ENCODE results near the gene PRPS1.
"Not testable (repeated sequence)": the region's sequence is repeated elsewhere in the genome, so short reads cannot be mapped to it uniquely, and the experiment has no call there.

PRPS1 gene

DNA sequence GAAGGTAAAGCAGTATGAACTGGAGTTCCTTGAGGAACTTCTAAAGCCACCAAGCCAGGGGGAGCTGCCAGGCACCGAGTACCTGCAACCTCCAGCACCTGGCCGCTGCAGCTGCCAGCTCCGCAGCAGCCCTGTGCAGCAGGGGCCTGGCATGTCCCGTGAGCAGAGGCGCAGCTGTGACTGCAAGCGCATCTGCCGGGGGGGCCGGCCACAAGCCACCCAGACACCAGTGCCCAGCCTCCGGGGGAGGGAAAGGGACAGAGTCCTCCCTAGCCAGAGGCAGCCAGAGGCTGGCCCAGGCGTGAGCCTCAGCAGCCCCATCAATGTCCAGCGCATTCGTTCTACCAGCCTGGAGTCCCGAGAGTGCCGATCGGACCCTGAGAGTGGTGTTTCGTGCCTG lies 26.6 kb upstream of the PRPS1 start:
- Histone ChIP-seq H3K4me3 (replicated peaks; ENCODE audit: insufficient read depth, low read length) (no peak overlapping the region), H3K27ac (replicated peaks) (no peak overlapping the region), H3K27me3 (ENCODE audit: insufficient read depth, poor library complexity, severe bottlenecking) (no peaks in the 10 kb centered on the region)
- TF ChIP-seq, protein P1, sequence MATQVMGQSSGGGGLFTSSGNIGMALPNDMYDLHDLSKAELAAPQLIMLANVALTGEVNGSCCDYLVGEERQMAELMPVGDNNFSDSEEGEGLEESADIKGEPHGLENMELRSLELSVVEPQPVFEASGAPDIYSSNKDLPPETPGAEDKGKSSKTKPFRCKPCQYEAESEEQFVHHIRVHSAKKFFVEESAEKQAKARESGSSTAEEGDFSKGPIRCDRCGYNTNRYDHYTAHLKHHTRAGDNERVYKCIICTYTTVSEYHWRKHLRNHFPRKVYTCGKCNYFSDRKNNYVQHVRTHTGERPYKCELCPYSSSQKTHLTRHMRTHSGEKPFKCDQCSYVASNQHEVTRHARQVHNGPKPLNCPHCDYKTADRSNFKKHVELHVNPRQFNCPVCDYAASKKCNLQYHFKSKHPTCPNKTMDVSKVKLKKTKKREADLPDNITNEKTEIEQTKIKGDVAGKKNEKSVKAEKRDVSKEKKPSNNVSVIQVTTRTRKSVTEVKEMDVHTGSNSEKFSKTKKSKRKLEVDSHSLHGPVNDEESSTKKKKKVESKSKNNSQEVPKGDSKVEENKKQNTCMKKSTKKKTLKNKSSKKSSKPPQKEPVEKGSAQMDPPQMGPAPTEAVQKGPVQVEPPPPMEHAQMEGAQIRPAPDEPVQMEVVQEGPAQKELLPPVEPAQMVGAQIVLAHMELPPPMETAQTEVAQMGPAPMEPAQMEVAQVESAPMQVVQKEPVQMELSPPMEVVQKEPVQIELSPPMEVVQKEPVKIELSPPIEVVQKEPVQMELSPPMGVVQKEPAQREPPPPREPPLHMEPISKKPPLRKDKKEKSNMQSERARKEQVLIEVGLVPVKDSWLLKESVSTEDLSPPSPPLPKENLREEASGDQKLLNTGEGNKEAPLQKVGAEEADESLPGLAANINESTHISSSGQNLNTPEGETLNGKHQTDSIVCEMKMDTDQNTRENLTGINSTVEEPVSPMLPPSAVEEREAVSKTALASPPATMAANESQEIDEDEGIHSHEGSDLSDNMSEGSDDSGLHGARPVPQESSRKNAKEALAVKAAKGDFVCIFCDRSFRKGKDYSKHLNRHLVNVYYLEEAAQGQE (IDR thresholded peaks at IDR 0.05; ENCODE audit: insufficient replicate concordance, low read depth): no peak
- no peak for TF ChIP-seq SPI1 (IDR thresholded peaks at IDR 0.05; ENCODE audit: borderline replicate concordance, low read depth)
- TF ChIP-seq, protein P2, sequence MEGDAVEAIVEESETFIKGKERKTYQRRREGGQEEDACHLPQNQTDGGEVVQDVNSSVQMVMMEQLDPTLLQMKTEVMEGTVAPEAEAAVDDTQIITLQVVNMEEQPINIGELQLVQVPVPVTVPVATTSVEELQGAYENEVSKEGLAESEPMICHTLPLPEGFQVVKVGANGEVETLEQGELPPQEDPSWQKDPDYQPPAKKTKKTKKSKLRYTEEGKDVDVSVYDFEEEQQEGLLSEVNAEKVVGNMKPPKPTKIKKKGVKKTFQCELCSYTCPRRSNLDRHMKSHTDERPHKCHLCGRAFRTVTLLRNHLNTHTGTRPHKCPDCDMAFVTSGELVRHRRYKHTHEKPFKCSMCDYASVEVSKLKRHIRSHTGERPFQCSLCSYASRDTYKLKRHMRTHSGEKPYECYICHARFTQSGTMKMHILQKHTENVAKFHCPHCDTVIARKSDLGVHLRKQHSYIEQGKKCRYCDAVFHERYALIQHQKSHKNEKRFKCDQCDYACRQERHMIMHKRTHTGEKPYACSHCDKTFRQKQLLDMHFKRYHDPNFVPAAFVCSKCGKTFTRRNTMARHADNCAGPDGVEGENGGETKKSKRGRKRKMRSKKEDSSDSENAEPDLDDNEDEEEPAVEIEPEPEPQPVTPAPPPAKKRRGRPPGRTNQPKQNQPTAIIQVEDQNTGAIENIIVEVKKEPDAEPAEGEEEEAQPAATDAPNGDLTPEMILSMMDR (IDR thresholded peaks at IDR 0.05; ENCODE audit: insufficient read depth, low read length): no peak
- no peak for TF ChIP-seq POLR2AphosphoS5 (IDR thresholded peaks at IDR 0.05; ENCODE audit: low read depth)
- TF ChIP-seq GABPA (IDR thresholded peaks at IDR 0.05; ENCODE audit: low read depth): no peak
- no peak for DNase-seq (ENCODE audit: low read depth in 1 of 2, low spot score in 1 of 2)

DNA sequence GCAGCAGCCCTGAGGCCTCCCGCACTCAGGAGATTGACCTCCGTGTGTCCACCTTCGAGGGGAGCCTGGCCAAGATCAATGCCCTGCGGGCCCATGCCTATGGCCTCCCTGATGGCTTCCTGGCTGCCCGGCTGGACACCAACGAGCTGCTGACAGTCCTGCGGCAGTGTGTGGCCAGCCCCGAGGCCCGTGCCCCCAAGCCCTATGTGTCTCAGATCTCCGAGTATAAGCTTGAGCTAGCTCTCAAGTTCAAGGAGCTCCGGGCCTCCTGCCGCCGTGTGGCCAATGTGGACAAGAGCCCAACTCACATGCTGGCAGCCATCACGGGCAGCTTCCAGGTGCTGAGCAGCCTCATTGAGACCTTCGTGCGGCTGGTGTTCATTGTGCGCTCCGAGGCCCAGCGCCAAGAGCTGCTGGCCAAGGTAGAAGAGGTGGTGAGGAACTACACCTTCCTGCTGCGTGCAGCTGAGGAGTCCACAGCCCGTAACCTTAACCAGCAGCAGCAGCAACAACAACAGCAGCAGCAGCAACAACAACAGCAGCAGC lies 25.5 kb upstream of the PRPS1 start:
- Histone ChIP-seq H3K27ac (replicated peaks) (no peak overlapping the region), H3K4me3 (replicated peaks; ENCODE audit: insufficient read depth, low read length) (no peak overlapping the region), H3K27me3 (ENCODE audit: insufficient read depth, poor library complexity, severe bottlenecking) (no peaks in the 10 kb centered on the region)
- TF ChIP-seq, protein P2 (IDR thresholded peaks at IDR 0.05; ENCODE audit: insufficient read depth, low read length): no peak
- TF ChIP-seq SPI1 (IDR thresholded peaks at IDR 0.05; ENCODE audit: borderline replicate concordance, low read depth): no peak
- TF ChIP-seq POLR2AphosphoS5 (IDR thresholded peaks at IDR 0.05; ENCODE audit: low read depth): no peak
- TF ChIP-seq GABPA (IDR thresholded peaks at IDR 0.05; ENCODE audit: low read depth): no peak
- TF ChIP-seq, protein P1 (IDR thresholded peaks at IDR 0.05; ENCODE audit: insufficient replicate concordance, low read depth): no peak
- no peak for DNase-seq (ENCODE audit: low read depth in 1 of 2, low spot score in 1 of 2)

DNA sequence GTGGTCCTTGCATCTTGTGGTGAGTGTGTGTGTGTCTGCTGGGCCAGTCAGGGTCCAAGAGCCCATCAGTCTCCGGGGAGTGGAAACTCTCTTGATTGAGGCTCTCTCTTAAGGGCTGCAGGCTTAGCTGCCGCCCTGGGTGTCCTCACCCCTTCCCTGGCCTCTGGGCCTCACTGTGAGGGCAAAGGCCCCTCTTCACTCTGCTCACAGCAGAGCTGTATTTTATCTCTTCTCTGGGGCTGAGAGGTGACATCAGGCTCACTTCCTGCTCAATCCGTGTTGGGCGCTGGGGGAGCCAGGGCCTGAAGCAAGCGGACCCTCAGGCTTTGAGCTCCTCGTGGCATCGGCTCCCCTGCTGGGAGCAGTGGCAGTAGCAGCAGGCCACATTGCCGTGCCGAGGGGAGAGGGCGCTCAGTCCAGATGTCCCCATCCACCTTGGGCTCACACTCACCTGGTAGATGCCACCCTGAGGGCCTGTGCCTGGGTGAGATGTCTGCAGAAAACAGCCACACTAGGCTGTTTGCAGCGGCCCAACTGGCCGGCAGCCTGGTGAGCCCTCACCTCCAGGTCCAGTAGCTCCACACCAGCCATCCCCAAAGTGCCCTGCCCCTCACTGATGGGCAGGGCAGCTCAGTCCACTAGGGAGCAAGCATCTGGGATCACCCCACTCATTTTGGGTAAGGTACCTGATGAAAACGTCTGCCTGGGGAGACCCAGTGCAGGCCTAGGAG lies 24.7 kb upstream of the PRPS1 start:
- TF ChIP-seq, protein P2 (IDR thresholded peaks at IDR 0.05; ENCODE audit: insufficient read depth, low read length): no peak
- no peak for TF ChIP-seq SPI1 (IDR thresholded peaks at IDR 0.05; ENCODE audit: borderline replicate concordance, low read depth)
- TF ChIP-seq, protein P1 (IDR thresholded peaks at IDR 0.05; ENCODE audit: insufficient replicate concordance, low read depth): no peak
- TF ChIP-seq GABPA (IDR thresholded peaks at IDR 0.05; ENCODE audit: low read depth): no peak
- no peak for TF ChIP-seq POLR2AphosphoS5 (IDR thresholded peaks at IDR 0.05; ENCODE audit: low read depth)
- H3K4me3 ChIP-seq (replicated peaks; ENCODE audit: insufficient read depth, low read length): no peak overlapping the region
- H3K27ac ChIP-seq (replicated peaks): no peak overlapping the region
- H3K27me3 ChIP-seq (ENCODE audit: insufficient read depth, poor library complexity, severe bottlenecking): no peaks in the 10 kb centered on the region
- DNase-seq (ENCODE audit: low read depth in 1 of 2, low spot score in 1 of 2): no peak

DNA sequence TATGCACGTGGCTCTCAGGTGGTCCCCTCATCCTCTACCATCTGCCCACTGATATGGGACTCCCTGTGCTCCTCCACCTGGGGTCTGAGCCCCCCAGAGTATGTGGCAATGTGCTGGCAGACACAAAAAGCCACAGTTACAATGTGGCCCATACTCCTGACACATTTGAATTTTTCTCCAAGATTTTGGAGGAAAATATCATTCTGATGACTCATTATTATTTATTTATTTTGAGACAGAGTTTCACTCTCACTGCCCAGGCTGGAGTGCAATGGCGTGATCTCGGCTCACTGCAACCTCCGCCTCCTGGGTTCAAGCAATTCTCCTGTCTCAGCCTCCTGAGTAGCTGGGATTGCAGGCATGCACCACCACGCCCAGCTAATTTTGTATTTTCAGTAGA lies 19.2 kb upstream of the PRPS1 start:
- not testable (repeated sequence) for H3K27ac ChIP-seq (replicated peaks); H3K4me3 ChIP-seq (replicated peaks; ENCODE audit: insufficient read depth, low read length); DNase-seq (ENCODE audit: low read depth in 1 of 2, low spot score in 1 of 2); H3K27me3 ChIP-seq (ENCODE audit: insufficient read depth, poor library complexity, severe bottlenecking)

Measured in HL-60 (cell line).